ENCODE results near the gene GABRG3.

Gene GABRG3

DNA sequence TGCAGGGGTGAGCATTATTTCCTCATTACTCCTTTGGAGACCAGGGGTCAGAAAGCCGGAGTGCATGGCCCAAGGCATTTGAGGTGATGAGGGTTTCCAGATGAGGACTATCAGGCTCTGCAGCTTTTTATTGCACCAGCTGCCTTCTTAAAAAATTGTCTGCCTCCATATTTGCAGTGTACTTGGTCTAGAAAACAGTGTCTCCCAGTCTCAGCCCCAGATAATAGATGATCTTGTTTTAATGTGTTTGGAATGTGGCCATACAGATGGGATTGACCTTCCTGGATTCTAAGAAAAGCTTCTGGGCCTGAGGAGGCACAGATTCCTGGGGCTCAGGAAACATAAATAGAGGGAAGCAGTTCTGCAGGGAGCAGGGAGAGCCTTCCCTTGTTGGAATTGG lies 123.3 kb downstream of the GABRG3 start:
- no peak for DNase-seq (ENCODE audit: extremely low read depth in 1 of 2, low read depth in 1 of 2)

GRCh38 chr15:27095886-27096624 lies 125.1 kb downstream of the GABRG3 start:
- no peak for DNase-seq (ENCODE audit: extremely low read depth in 1 of 2, low read depth in 1 of 2)

- DNase-seq (ENCODE audit: extremely low read depth in 1 of 2, low read depth in 1 of 2), result no peak
Measured at GRCh38 chr15:27097506-27097905, 126.5 kb downstream of the GABRG3 start.

GRCh38 chr15:27101982-27102381 lies 131.0 kb downstream of the GABRG3 start:
- no peak for DNase-seq (ENCODE audit: extremely low read depth in 1 of 2, low read depth in 1 of 2)

DNA sequence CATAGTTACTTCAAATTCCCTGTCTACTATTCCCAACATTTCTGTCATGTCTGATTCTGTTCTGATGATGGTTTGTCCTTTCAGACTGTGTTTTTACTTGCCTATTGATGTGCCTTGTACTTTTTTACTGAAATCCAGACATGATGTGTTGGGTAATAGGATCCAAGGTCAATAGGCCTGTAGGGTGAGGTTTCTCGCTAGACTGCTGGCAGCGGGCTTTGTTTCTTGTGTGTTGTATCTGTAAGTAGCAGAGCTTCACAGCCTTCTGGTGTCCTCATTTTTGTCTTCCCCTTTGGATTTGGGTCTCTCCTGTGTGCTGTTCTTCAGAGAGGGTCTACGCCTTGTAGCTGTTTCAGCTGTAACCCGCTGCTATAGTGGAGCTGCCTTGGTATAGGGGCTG lies 140.3 kb downstream of the GABRG3 start:
- DNase-seq (ENCODE audit: extremely low read depth in 1 of 2, low read depth in 1 of 2), result no peak

- DNase-seq (ENCODE audit: extremely low read depth in 1 of 2, low read depth in 1 of 2), result no peak
Measured at GRCh38 chr15:27114473-27114872, 143.5 kb downstream of the GABRG3 start.

DNA sequence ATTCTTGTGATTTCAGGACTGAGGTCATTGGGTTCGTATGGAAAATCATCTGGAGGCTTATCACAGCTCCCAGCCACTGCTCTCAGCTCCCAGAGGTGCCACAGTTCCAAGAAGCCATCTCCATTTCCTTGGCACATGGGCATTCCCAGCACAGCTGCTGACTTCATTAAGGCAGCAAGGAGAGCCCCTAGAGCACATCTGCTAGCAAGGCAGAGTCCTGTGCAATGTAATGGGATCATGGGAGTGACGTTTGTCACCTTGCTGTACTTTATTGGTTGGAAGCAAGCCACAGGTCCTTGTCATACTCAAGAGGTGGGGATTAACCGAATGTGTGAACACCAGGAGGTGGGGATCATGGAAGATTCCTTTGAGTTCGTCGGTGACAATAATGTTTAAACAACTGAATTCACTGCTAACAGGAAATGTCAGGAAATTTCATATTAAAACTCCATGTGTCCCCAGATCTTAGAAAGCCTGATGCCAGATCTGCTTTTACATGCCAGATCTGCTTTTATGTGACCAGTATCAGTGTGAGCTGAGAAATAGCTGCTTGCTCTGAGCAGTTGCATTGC lies 148.8 kb downstream of the GABRG3 start:
- no peak for DNase-seq (ENCODE audit: extremely low read depth in 1 of 2, low read depth in 1 of 2)

DNA sequence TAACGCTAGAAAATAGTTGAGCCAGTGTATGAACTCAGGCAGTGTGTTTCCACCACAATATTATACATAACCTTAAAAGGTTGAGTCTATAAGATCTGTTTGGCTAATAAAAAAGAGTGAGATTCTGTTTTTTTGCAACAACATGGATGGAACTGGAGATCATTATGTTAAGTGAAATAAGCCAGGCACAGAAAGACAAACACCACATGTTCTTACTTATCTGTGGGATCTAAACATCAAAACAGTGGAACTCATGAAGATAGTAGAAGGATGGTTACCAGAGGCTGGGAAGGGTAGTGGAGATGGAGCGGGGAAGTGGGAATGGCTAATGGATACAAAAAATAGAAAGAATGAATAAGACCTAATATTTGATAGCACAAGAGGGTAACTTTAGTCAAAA lies 150.7 kb downstream of the GABRG3 start:
- no peak for DNase-seq (ENCODE audit: extremely low read depth in 1 of 2, low read depth in 1 of 2)

DNA sequence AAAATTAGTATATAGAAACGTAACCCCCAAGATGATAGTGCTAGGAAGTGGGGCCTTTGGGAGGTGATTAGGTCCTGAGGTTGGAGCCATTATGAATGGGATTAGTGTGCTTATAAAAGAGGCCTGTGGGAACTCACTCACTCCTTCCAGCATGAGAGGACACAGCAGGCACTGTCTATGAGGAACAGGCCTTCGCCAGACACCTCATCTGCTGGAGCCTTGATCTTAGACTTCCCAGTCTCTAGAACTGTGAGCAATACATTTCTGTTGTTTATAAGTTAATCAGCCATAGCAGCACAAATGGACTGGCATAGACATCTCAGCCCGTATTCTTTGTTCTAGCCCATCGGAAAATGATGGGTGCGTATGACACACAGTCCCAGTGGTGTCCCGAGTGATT lies 152.3 kb downstream of the GABRG3 start:
- DNase-seq (ENCODE audit: extremely low read depth in 1 of 2, low read depth in 1 of 2), result no peak

DNA sequence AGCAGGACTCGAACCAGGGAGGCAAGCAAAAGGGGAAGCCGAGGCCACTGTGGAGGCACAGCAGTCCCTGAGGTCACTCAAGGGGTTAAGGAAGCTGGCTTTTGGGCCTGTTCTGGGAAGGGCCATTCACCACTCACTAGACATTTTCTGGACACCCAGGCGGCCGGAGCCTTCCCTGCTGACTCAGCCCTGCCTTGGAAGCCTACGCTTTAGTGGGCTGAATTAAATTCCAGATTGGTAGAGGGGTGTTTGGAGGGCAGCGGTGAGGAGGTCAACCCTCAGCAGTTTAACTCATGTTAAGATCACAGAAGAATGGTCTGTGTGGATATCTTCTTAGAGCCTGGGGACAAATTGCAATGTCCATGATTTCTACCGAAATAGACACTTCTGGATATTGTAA lies 152.8 kb downstream of the GABRG3 start:
- DNase-seq (ENCODE audit: extremely low read depth in 1 of 2, low read depth in 1 of 2), result no peak

- DNase-seq (ENCODE audit: extremely low read depth in 1 of 2, low read depth in 1 of 2), result no peak
Measured at GRCh38 chr15:27124287-27124871, 153.4 kb downstream of the GABRG3 start.

- no peak for DNase-seq (ENCODE audit: extremely low read depth in 1 of 2, low read depth in 1 of 2)
Measured at GRCh38 chr15:27125185-27125584, 154.2 kb downstream of the GABRG3 start.

- no peak for DNase-seq (ENCODE audit: extremely low read depth in 1 of 2, low read depth in 1 of 2)
Measured at GRCh38 chr15:27126449-27126848, 155.5 kb downstream of the GABRG3 start.

DNA sequence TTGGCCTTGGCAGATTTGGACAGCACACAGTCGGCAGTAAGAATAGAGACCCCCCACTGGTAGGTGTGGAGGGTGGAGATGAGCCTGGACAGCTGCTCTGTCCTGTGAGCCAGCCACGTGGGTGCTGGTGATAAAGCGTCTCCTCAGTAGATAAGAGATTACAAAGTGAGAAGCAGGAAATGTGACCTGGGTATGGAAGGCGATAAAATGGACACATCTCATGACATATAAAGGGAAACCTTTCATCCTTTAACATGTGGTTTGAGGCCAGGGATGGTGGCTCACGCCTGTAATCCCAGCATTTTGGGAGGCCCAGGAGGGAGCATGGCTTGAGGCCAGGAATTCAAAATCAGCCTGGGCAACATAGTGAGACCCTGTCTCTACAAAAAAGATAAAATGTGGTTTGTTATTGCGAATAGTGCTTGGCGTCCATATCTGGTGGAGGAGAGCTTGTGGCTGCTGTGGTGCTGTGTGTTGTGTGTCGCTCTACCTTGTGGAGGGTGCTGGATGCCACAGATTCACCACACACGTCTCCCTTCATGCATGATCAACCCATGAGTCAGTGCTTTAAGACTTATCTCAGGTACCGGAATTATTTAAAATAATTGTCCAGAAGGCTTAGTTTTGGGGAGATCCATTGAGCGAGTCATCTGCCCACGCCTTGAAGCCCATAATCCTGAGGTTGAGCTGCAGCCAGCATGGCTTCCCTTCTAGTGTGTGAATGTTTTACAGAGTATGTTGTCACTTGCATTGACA lies 157.0 kb downstream of the GABRG3 start:
- no peak for DNase-seq (ENCODE audit: extremely low read depth in 1 of 2, low read depth in 1 of 2)

GRCh38 chr15:27133249-27133648 lies 162.3 kb downstream of the GABRG3 start:
- DNase-seq (ENCODE audit: extremely low read depth in 1 of 2, low read depth in 1 of 2), result no peak

GRCh38 chr15:27134481-27134880 lies 163.5 kb downstream of the GABRG3 start:
- no peak for DNase-seq (ENCODE audit: extremely low read depth in 1 of 2, low read depth in 1 of 2)

- DNase-seq (ENCODE audit: extremely low read depth in 1 of 2, low read depth in 1 of 2), result no peak
Measured at GRCh38 chr15:27135151-27135550, 164.2 kb downstream of the GABRG3 start.

GRCh38 chr15:27137127-27137526 lies 166.1 kb downstream of the GABRG3 start:
- no peak for DNase-seq (ENCODE audit: extremely low read depth in 1 of 2, low read depth in 1 of 2)

DNA sequence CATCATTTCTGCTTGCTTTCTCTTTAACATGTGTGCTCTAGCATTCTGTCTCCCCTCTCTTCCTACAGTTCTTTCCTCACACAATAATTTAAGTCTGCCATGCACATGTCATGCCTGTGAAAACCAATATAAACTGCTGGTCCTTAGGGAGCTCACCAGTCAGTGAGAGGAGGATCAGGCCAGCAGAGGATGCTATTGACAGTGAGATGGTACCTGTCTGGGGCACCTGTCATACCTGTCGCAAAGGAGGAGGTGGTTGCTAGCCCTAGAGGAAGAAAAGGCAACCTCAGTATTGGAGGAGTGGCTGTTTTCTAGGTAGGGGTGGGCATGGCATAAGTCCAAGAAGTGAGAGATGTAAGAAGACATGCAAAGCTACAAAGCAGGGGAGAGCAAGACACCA lies 194.6 kb downstream of the GABRG3 start:
- DNase-seq (ENCODE audit: extremely low read depth in 1 of 2, low read depth in 1 of 2), result no peak

- no peak for DNase-seq (ENCODE audit: extremely low read depth in 1 of 2, low read depth in 1 of 2)
Measured at GRCh38 chr15:27166917-27167316, 195.9 kb downstream of the GABRG3 start.

GRCh38 chr15:27167738-27168137 lies 196.8 kb downstream of the GABRG3 start:
- no peak for DNase-seq (ENCODE audit: extremely low read depth in 1 of 2, low read depth in 1 of 2)

- no peak for DNase-seq (ENCODE audit: extremely low read depth in 1 of 2, low read depth in 1 of 2)
Measured at GRCh38 chr15:27170851-27171250, 199.9 kb downstream of the GABRG3 start.

Data from stimulated activated CD8-positive, alpha-beta memory T cell treated with anti-CD3 and anti-CD28 coated beads, Interleukin-7, amount 100 ng/mL, for 48 hours (primary cell).